ENCODE data around the gene CHGA. TPM values are rescaled to one million over a fixed set of nuclear protein-coding genes. Genes with fewer than 3 reads are reported as not detected.

CHGA gene
- total and polyA plus RNA-seq, 12 donors = 0.54 to 3,883 (median 760) TPM; not detected in 1

DNA sequence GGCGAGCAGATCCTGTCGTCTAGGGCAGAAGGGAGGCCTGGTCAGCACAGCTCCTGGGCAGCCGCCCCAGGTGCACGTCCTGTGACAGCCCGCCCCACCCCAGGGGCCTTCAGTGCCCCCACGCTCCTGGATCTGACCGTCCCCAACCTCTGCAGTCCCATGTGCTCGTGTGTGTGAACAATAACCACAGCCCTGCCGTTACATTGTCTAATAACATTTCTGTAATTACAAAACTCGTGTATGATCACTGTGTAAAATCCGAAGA is 39.8 kb downstream of the CHGA start:
- DNase-seq = no peak
- Histone ChIP-seq H3K4me1 (replicated peaks in 1 of 2) (peaks cover 0 to 11% of the 10 kb centered on the region in 2 donors), H3K27me3 (no peaks in the 10 kb centered on the region), H3K27ac (no peak overlapping the region), H3K9me3 (replicated peaks in 1 of 3) (no peaks in the 10 kb centered on the region), H3K36me3 (replicated peaks in 1 of 2) (peaks cover 0 to 20% of the 10 kb centered on the region in 2 donors), H3K4me3 (no peak overlapping the region)
- 93 to 94% (median 94%) methylated on average over 7 to 11 of the region's 11 CpGs for WGBS, 4 donors
- TF ChIP-seq, protein P1, sequence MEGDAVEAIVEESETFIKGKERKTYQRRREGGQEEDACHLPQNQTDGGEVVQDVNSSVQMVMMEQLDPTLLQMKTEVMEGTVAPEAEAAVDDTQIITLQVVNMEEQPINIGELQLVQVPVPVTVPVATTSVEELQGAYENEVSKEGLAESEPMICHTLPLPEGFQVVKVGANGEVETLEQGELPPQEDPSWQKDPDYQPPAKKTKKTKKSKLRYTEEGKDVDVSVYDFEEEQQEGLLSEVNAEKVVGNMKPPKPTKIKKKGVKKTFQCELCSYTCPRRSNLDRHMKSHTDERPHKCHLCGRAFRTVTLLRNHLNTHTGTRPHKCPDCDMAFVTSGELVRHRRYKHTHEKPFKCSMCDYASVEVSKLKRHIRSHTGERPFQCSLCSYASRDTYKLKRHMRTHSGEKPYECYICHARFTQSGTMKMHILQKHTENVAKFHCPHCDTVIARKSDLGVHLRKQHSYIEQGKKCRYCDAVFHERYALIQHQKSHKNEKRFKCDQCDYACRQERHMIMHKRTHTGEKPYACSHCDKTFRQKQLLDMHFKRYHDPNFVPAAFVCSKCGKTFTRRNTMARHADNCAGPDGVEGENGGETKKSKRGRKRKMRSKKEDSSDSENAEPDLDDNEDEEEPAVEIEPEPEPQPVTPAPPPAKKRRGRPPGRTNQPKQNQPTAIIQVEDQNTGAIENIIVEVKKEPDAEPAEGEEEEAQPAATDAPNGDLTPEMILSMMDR (IDR thresholded peaks at IDR 0.05) = no peak
- no peak for TF ChIP-seq POLR2A (IDR thresholded peaks at IDR 0.05)
- intact Hi-C loops (cut with DNase I) = no loop called here

DNA sequence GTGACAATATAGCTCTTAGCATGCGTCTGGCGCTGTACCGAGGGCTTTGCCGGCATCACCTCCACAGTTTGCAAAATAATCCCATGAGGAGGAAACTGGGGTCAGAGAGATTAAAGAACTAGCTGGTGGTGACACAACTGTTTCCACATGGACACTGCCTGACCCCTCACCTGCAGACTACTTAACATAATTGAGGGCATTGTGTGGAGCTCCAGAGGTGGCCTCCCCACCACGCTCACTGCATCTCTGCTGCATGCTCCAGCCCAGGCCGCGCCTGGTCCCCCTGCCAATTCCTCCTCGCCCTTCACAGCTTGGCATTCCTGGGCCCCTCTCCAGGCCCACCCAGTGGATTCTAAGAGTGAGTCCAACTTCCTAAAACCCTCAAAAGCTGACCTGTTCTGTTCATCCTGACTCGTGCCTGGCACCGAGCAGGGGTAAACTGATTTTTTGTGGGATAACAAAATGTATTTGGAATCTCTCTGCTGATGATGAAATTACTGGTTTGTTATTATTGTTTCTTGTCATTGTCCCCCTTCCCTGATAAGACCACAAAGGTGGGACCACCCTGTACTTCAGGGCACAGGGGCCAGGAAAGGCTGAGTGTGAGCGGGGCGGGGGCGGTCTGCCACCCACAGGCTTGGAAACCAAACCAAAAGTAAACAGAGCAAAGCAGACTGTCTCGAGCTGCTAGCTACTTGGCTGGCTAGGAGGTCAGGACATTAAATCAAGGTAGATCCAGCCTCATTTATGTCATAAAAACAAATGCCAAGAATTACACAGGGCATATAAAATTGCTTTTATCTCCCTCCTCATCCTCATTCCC is 40.6 kb downstream of the CHGA start:
- 77 to 85% (median 80%) methylated on average over 14 of the region's 14 CpGs for WGBS, 4 donors
- H3K9me3 ChIP-seq (replicated peaks in 1 of 3) = no peaks in the 10 kb centered on the region
- intact Hi-C loops (cut with DNase I) = no loop called here
- no peak for DNase-seq
- no peak overlapping the region for H3K4me3 ChIP-seq
- peak overlapping the region in 2 of 5 donors; percentile 24 to 57 for H3K27ac ChIP-seq
- peaks cover 0 to 13% of the 10 kb centered on the region in 2 donors for H3K36me3 ChIP-seq (replicated peaks in 1 of 2)
- TF ChIP-seq POLR2A (IDR thresholded peaks at IDR 0.05) = no peak
- H3K4me1 ChIP-seq (replicated peaks in 1 of 2) = peaks cover 0 to 11% of the 10 kb centered on the region in 2 donors
- no peaks in the 10 kb centered on the region for H3K27me3 ChIP-seq

DNA sequence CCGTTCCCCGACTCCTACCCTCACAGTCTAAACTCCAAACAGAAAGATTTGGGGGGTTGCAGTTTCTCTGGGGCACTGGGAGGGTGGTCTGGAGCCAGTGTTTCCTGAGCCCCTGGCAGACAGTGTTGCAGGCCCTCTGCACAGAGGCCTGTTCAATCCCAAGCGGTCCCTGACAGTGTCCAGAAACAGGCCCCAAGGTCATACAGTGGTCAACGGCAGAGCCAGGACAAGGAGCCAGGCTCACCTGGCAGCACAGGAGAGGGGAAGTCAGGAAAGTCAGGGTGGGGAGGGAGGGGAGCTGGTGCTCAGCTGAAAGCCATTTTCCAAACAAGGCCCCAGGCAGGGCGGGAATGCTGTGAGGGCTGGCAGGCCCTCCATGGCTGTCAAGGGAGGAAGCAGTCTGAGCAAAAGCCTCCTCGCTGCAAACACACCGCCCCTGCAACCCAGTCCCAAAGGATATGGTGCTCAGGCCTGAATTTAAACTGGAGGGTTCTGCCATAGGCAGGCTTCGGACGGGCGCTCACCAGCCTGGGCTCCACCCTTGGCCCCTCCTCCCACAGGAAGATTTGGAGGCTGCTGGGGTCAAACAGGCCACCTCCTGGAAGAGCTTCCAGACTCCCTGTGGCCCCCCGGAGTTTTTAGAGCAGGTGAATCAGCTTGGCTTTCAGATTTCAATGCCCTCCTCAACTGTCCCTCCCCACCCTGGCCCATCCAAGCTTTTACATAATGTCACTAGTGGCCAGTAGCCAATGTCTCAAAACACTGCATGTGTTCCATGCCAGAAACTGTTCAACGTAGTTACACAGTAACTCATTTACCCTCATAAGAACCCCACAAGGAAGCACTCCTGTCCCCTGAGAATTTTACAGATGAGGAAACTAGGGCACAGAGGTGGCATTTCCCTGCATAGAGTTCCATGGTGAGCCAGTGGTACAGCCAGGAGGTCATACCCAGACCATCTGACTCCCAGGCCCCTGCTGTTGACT is 41.5 kb downstream of the CHGA start:
- Histone ChIP-seq H3K4me1 (replicated peaks in 1 of 2) (peaks cover 0 to 12% of the 10 kb centered on the region in 2 donors), H3K27ac (peak overlapping the region in 2 of 5 donors; percentile 24 to 57), H3K9me3 (replicated peaks in 1 of 3) (no peaks in the 10 kb centered on the region), H3K36me3 (replicated peaks in 1 of 2) (peaks cover 0 to 13% of the 10 kb centered on the region in 2 donors), H3K27me3 (no peaks in the 10 kb centered on the region), H3K4me3 (no peak overlapping the region)
- TF ChIP-seq, protein P1 (IDR thresholded peaks at IDR 0.05) = no peak
- no peak for TF ChIP-seq POLR2A (IDR thresholded peaks at IDR 0.05)
- intact Hi-C loops (cut with DNase I) = no loop called here
- no peak for DNase-seq
- 65 to 84% (median 79%) methylated on average over 7 to 12 of the region's 12 CpGs for WGBS, 4 donors

GRCh38 chr14:92965281-92965680 is 42.3 kb downstream of the CHGA start:
- no peak for TF ChIP-seq POLR2A (IDR thresholded peaks at IDR 0.05)
- TF ChIP-seq, protein P1 (IDR thresholded peaks at IDR 0.05) = no peak
- 69 to 93% (median 83%) methylated on average over 1 of the region's 1 CpG for WGBS, 4 donors
- Histone ChIP-seq H3K4me3 (no peak overlapping the region), H3K27ac (no peak overlapping the region), H3K4me1 (replicated peaks in 1 of 2) (peaks cover 0 to 20% of the 10 kb centered on the region in 2 donors), H3K36me3 (replicated peaks in 1 of 2) (peaks cover 0 to 13% of the 10 kb centered on the region in 2 donors), H3K27me3 (no peaks in the 10 kb centered on the region), H3K9me3 (replicated peaks in 1 of 3) (no peaks in the 10 kb centered on the region)
- intact Hi-C loops (cut with DNase I) = no loop called here
- no peak for DNase-seq
